Endothelial cell of hepatic sinusoid (primary cell): ENCODE measurements around the gene MEGF6.

Source experiments
- in situ Hi-C: cut with HindIII; loops from 2 replicates; pipeline ENCODE4 v1.10.0; 2017; ENCODE audit warnings: low sequenced_read_pairs

The MEGF6 gene

DNA sequence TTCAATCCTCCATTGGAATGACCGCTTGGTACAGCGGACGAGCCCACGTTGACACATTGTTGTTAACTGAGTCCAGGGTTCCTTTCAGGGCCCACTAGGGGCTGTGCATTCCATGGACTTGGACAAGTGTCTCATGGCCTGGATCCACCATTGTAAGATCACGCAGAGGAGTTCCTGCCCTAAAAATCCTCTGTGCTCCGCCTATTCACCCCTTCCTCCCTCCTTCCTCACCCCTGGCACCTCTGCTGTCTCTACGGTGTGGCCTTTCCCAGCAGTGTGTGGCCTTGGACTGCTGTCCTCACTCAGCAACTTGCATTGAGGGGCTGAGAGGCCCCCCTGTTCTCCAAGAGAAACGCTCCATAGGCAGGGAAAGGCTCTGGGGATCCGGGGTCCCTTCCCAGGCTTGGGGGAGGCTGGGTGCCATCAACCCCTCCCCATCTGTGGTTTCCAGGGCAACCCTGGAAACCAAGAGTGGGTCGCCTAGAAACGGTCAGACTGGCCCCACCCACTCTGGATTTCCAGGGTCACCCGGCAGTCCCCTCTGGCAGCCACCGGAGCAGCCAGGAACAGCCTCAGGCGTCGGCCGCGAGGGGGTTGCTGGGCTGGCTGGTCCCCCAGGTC is 50.9 kb downstream of the MEGF6 start:
- in situ Hi-C loops: no loop called here

DNA sequence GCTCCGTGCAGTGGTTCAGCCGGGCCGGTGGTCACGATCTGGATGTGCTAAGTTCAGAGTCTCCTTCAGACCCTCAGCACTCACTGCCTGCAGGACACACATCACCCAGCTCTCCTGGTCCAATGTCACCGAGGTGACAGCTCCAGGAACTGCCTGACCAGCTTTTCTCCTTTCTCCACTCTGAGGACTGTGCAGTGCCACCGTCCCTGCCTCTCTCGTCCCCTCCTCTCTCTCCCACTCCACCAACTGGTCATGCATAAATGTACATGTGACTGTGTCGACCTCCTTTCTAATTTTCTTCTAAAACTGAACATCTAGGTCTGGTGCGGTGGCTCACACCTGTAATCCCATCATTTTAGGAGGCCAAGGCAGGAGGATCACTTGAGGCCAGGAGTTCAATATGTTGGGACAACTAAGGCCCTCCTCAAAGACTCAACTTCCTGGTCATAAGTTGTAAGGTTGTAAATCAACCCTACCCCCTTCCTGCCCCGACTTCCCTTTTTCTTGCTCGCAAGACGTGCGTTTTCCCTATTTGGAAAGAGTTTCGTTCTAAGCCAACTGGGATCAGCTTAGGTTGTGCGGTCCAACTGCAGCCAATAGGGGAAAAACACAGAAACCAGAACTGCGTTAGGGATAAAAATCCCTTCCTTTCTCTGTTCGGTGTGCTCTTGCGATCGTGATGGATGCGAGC is 53.1 kb downstream of the MEGF6 start:
- in situ Hi-C loops: no loop called here

DNA sequence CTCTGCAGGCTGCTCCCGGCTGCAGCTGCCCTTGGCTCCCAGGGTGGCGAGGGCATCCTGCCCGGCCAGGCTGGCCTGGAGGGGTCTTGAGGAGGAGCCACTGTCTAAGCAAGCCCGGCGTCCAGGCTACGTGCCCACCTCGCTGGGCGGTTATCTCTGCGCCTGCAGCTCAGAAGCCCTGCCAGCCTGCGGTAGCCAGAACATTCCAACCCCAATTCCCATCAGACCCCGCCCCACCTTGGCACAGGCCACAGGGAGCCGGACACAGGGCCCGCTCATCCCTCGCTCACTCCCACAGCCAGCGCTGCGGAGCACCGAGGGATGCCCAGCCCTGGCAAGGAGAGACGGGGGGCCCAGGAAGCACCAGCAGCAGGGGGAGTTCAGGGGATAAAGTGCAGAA is 53.9 kb downstream of the MEGF6 start:
- in situ Hi-C loops: no loop called here

DNA sequence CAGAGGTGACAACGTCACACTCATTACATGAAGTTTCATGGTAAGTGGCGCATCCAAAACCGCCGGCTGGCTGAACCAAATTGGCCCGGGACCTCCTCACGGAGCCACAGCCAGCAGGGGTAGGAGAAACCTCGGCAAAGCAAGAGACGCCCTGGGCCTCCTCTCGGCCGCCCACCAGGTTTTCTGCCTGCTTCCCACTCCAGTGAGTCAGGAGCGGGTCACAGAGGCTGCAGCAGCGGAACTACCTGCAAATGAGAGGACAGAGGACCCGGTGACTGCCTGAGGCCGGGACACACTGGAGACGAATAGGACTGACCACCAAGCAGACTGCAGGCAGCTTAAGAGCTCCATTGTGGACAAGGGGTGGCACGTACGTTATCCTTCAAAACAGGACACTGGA is 55.0 kb downstream of the MEGF6 start:
- in situ Hi-C loops: no loop called here

DNA sequence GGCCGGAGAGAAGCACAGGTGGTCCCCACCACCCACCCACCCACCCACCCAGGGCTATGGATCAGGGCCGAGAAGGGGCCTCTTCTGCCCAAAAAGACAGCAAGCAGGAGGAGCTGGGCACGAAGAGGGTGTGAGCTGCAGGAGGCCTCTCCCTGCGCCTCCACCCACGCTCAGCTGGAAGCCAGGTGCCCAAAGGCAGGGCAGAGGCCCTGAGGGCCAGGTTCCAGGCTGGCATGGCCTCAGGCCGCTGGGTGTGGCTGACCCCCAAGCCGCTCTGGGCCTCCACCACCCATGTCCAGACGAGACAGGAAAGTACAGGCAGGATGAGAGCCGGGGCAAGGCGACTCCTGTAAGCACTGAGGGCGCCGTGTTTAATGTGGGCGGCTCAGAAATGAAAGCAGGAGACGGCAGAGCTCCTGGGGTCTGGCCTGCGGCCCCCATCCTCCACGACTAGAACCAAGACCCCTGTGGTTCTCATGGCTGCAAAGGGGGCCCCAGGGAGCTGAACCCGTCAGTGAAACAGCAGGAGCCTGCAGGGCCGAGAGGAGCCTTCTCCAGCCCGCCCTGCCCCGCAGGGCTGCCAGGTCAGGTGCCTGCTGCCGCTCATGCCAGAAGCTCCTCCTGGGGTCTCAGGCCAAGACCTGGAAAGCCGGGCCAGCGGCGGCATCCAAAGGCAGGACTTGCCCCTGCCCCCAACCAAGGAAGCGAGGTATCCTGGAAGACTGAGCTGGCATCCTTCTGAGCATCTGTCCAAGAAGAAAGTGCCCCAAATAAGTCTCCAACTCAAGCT is 56.0 kb downstream of the MEGF6 start:
- in situ Hi-C loops: no loop called here

DNA sequence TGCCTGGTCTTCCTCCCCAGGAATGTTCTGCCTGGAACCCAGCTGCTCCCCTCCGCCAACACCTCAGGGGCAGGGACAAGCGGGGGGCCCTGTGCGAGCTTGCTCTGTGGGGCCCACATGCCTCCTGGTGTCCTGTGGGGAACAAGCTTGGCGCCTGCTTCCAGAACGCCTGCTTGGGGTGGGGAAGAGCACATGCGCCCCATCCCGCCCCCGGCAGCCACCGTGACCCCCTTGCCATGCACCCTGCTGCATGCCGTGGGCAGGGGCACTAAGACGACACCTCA is 57.4 kb downstream of the MEGF6 start:
- in situ Hi-C loops: loop anchor here (5.0 kb wide), 3 partner anchors 47 to 82 kb away; partner anchors contain the start of gene TPRG1L

DNA sequence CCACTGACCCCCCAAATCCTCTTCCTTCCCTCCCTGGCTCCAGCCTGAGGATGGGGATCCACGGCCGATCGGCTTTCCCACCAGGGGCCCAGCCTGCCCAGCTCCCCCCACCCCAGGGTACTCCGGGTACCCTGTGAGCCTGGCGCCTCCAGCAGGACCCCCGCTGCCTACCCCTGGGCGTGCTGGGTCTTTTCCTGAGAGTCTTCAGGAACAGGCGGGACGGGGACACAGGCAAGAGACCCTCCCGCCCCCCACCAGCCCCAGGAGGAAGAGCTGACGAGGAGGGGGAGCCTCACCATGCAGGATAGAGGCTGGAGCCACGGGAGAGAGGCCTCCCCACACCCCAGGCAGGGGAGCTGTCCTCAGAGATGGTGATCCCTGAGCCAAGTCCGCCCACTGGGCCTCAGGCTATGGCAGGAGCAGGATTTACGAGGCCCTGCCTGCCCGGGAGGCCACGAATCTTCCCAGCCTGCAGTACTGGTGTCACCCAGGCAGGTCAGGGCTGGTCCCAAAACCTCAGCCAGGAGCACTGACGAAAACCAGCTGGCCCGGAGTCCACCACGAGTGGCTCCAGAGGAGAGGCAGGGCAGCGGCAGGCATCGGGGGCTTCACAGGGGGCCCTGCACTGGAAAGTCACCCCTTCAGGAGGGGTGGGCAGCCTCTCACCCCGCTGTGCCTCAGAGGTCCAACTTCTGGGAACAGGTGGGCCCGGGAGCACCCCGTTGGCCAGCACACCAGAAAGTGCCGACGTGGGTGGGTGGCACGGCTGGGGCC is 58.0 kb downstream of the MEGF6 start:
- in situ Hi-C loops: loop anchor here (5.0 kb wide), 3 partner anchors 46 to 81 kb away; partner anchors contain the start of gene TPRG1L

DNA sequence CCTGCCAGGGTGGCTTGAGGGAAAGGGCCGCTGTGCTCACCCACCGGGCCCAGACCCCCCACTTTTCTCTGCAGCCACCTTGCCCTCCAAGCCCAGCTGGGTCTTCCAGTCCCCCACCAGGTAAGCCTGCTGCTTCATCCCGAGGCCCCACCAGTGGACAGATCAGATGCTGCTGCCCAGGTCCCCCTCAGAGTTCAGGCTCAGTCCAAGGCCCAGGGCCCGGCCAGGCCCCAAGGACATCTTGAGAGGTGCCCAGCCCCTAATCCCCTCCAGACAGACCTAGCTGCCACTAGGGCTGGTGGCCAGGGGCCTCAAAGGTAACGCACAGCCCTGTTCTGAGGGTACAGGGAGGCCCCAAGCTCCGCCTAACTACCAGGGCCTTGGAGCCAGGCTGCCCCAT is 58.6 kb downstream of the MEGF6 start:
- in situ Hi-C loops: loop anchor here (5.0 kb wide), 3 partner anchors 45 to 80 kb away; partner anchors contain the start of gene TPRG1L

DNA sequence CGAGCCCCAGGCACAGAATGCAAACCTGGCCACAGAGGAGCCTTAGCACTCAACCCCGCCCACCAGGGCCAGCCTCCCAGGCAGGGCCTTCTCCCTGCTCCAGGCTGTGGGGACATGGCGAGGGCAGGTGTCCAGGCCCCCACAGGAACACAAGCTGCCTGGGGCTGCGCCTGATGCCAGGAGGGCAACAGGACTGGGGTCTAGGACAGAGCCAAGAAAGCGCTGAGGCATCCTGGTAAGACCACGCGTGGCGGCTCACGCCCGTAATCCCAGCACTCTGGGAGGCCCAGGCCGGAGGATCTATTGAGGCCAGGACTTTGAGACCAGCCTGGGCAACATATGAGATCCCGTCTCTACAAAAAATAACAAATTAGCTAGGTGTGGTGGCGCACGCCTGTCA is 59.1 kb downstream of the MEGF6 start:
- in situ Hi-C loops: loop anchor here (5.0 kb wide), 3 partner anchors 45 to 80 kb away; partner anchors contain the start of gene TPRG1L

DNA sequence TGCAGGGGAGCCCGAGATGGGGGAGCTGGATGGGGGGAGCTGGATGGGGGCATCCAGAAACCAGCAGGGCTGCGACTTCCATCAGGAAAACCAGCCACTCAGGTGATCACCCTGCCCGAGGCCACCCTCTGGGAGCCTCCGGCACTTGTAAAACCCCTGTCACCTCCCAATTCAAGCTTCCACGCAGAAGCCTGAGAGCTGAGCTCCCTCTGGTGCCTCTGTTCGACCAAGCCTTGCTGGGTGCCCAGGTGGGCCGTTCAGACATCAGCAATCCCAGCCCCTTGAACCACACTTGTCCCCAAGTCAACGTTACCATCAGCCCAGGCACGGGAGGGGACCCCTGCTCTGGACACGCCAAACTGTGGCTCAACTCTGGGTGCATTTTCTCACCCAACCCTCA is 59.6 kb downstream of the MEGF6 start:
- in situ Hi-C loops: loop anchor here (5.0 kb wide), 3 partner anchors 44 to 79 kb away; partner anchors contain the start of gene TPRG1L

DNA sequence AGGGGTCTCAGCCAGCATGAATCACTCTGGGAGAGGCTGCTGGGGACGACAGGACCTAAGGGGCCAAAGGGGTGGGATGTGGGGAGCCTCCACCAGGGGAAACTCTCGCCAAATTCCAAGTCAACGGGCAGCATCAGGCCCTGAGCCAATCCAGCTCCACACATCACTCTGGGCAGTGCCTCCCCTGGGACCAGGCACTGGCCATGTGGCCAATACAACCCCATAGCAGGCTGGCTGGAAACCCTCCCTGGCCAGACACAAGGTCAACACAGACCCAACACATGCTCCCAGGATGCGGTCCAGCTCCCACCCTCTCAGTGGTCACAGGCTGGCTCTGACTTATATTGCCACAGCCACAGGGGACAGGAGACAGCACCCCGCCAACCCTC is 60.0 kb downstream of the MEGF6 start:
- in situ Hi-C loops: loop anchor here (5.0 kb wide), 3 partner anchors 44 to 79 kb away; partner anchors contain the start of gene TPRG1L

DNA sequence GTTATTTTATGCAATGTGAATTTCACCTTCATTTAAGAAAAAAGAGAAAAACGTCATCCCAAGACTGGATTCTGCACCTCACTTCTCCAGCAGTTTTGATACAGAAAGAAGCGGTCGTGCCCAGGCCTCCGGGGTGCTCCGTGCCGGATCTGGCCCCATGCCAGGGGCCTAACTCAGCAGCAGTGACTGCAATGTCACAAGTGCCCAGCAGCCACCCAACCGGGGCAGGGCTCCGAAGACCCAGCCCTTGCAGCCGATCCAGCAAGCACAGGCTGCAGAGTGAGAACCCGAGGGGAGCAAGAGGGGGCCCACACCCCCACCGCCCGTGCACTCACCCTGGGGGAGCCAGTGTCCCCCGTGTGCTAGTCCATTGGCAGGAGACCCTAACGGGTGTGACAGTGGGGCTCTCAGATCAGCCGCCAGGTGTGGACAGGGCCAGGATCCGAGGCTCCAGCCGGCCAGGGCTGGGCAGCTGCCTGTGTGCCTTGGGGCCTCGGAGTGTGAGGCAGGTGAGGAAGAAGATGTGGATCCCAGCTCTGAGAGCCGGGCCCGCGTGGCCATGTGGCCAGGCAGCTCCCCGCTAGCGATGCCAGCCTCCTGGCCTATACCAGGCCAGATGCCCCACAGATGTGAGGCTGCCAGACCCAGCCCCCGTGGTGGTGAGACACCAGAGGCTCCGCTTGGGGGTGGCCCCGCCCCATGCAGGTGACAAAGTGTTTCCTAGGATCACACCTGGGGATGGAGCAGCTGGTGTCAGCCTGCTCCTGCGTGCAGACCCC is 60.6 kb downstream of the MEGF6 start:
- in situ Hi-C loops: loop anchor here (5.0 kb wide), 3 partner anchors 43 to 78 kb away; partner anchors contain the start of gene TPRG1L

DNA sequence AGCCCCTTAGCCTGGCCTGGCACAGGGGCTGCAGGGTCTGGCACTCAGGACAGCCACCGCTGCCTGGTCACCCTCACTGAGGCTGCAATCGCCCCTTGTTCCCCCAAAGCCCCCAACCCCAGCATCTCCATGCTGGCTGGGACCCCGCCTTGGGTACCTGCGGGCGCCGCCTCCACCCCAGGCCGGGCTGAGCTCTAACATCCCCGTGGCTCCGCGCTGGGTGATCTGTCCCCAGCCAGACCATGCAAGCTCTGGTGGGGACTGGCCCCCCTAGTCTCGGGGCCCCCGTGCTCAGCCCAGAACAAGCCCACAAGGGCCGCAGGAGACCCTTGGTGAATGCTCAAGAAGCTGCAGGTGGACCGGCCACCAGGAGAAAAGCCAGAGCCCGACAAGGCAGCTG is 62.4 kb downstream of the MEGF6 start:
- in situ Hi-C loops: no loop called here

DNA sequence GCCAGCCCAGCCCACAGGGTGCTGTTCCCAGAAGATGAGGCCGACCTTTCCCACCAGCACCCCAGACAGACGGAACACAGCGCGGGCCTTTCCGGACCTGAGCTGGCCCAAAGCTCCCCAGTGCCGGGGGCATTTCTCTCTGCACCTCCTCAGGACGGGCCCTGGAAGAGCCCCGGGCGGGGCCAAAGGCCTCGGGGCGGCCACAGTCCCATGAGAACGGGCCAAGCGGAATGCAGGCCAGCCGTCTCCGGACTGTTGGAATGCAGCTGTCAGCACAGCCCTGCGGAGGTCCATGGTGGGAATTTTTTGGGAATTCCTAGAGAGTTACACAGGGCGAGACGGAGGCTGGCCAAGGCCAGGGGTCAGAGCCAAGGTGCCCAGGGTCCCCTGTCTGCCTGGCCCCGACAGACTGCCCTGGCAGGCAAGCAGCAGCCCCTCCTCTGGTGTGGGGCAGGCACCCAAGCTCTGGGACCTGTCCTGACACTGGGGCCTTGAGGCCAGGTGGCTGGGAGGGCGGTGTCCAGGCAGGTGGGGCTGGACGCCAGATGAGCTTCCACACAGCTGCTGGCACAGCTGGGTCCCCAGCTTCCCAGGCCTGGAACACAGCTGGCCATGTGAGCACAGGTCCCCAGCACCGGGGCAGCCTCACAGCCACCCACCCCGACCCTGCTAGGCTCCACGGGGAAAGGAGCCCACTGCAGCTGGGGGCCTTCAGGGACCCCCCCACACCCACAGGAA is 63.0 kb downstream of the MEGF6 start:
- in situ Hi-C loops: no loop called here

DNA sequence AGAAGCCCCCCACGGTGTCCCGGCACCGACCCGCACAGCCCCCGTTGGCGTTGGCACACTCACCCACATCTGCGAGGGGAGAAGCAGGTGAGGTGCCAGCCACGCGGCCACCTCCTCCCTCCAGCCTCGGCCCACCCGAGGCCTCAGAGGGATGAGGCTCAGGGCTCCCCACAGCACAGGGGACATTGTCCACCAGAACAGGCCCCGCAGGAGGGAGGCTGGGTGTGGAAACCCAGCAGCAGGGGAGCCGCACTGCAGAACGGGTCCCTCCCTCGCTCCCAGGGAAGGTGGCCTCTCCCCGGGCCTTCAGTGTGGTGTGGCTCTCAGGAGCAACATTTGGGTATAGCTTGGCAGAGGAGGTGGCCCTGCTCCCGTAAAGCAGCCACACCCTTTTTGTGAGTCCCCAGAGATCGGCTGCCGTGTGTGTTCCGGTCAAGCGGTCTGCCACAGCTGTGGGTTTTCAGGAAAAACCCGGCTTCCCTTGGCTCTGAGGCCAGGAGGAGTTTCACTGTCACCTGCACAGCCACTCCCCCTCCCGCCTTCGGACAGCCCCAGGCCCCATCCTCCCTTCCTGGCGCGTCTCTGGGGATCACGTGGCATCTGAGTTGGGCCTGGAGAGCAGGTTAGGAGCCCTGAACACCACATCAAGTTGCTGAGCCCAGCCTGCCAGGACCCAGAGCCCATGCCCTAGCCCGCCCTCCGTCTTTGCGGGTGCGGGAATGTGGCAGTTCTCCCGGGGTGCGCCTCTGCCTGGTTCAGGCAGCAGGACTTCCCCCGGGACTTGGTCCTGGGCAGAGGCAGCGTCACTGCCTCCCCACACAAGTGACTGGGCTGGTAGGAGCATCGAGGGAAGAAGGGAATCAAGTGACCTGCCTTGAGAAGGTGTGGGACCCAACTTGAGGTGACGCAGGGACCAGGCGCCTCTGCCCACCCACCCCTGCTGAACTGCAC is 64.0 kb downstream of the MEGF6 start:
- in situ Hi-C loops: no loop called here

DNA sequence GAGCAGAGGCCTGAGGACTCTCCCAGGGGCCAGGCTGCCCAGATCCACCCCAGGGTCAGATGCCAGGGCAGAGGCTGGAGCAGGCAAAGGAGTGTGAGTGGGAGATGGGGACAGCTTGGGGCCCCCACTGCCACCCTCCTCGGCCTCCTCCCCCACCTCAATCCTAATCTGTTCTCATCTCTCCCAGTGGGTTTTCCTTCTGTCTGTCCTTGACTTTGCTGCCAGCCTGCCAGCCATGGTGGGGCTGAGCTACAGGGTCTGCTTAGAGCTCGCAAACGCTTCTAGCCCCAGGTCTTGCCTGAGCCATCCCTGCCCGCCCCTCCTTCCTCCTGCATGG is 65.3 kb downstream of the MEGF6 start:
- in situ Hi-C loops: no loop called here

DNA sequence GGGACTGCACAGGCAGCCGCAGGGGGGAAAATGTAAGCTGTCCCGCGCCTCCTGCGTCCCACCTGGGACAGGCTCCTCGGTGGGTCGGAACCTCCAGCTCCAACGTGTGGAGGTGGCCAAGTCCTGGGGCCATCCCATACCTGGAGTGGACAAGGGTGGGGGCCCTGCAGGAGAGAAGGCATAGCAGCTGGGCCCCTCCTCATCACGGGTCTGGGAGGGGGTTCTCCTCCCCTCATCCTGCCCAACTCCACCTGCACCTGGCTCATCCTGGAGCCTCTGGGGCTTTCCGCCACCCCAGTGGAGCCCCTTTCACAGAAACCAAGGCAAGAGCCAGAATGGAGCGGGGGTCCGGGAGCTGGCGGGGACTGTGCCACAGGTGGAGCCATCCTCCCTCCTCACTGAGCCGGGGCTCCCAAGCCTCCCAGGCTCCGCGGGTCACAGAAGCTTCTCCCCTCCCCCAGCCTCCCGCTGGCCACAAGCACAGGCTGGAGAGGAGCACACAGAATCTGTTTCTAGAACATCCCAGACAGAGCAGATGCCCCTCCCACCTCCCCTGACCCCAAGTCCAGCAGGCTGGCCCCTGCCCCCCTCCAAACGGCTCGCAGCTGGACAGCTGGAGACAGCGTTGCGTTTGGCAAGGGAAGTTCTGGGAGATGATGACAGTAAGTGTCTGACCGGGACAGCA is 65.8 kb downstream of the MEGF6 start:
- in situ Hi-C loops: no loop called here
